ENCODE data around the gene HMGXB3.

DNA sequence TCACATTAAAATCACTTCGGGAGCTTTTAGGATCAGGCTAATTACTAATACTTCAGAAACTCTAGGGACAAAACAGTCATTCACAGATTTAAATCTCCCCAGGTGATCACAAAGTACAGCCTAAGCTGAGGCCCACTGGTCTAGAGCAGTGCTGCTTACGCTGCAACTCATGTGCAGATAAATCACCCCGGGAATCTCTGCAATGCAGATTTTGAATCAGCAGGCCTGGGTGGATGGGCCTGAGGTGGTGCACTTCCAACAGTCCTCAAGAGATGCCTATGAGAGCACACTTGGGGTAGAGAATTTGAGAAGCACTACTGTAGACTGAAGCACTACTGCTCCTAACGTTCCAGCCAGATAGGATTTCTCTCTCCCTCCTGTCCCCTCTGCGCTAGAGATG is 57.5 kb downstream of the HMGXB3 start:
- TF ChIP-seq, protein P1, sequence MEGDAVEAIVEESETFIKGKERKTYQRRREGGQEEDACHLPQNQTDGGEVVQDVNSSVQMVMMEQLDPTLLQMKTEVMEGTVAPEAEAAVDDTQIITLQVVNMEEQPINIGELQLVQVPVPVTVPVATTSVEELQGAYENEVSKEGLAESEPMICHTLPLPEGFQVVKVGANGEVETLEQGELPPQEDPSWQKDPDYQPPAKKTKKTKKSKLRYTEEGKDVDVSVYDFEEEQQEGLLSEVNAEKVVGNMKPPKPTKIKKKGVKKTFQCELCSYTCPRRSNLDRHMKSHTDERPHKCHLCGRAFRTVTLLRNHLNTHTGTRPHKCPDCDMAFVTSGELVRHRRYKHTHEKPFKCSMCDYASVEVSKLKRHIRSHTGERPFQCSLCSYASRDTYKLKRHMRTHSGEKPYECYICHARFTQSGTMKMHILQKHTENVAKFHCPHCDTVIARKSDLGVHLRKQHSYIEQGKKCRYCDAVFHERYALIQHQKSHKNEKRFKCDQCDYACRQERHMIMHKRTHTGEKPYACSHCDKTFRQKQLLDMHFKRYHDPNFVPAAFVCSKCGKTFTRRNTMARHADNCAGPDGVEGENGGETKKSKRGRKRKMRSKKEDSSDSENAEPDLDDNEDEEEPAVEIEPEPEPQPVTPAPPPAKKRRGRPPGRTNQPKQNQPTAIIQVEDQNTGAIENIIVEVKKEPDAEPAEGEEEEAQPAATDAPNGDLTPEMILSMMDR (IDR thresholded peaks at IDR 0.05; ENCODE audit: low read length), result no peak
- no peak for TF ChIP-seq EZH2phosphoT487 (IDR thresholded peaks at IDR 0.05; ENCODE audit: low read length)

Measured in MM.1S (cell line).